Esophagus (tissue), 2 donors: ENCODE data around the gene CSNK1G1. TPM values are rescaled to one million over a fixed set of nuclear protein-coding genes. Genes with fewer than 3 reads are reported as not detected.
A peak's percentile ranks its signal among the peaks of the same experiment; 100 is the strongest.

Experiments
- H3K27ac ChIP-seq, 2 donors: one replicate each; pipeline ENCODE4 v1.5.1; 2013; ENCODE audit warnings: low read depth in 2 of 2, mild to moderate bottlenecking in 2 of 2, inconsistent platforms in 1 of 2, low read length in 1 of 2, moderate library complexity in 1 of 2
- H3K27me3 ChIP-seq, 2 donors: one replicate each; pipeline ENCODE4 v1.6.1; 2013; ENCODE audit warnings: low read length in 2 of 2, control low read depth in 1 of 2, mild to moderate bottlenecking in 1 of 2; ENCODE audit not compliant: insufficient read depth in 2 of 2, control insufficient read depth in 1 of 2
- H3K36me3 ChIP-seq, 2 donors: one replicate each; pipeline ENCODE4 v1.6.1; 2013; ENCODE audit warnings: low read length in 1 of 2; ENCODE audit not compliant: control insufficient read depth in 2 of 2, insufficient read depth in 2 of 2
- H3K4me1 ChIP-seq, 2 donors: one replicate each; pipeline ENCODE4 v1.6.1; 2013; ENCODE audit warnings: low read length in 1 of 2; ENCODE audit not compliant: control insufficient read depth in 2 of 2, insufficient read depth in 2 of 2
- H3K4me3 ChIP-seq, 2 donors: one replicate each; pipeline ENCODE4 v1.5.1; 2013; ENCODE audit warnings: low read length in 2 of 2, mild to moderate bottlenecking in 2 of 2, low read depth in 1 of 2, moderate library complexity in 1 of 2
- H3K9me3 ChIP-seq, 2 donors: one replicate each; pipeline ENCODE4 v1.6.1; 2013; ENCODE audit warnings: mild to moderate bottlenecking in 2 of 2, low read depth in 1 of 2, low read length in 1 of 2, moderate library complexity in 1 of 2; ENCODE audit not compliant: control insufficient read depth in 2 of 2, insufficient read depth in 1 of 2
- whole genome bisulfite sequencing, 2 donors: extraction: QIAGEN DNeasy Blood & Tissue Kit; methylation state at CpG; one replicate each; pipeline ENCODE4 v1.1.7; 2013; 5-methylcytosine and 5-hydroxymethylcytosine counted together
- polyA plus RNA-seq, 2 donors: library from polyadenylated mRNA; stranded (reverse); fragments of 200-250 nt; gene quantifications; one replicate each; pipeline ENCODE4 v1.2.3, GENCODE V29; 2013
- donor health status: healthy with polysubstance abuse.
- donor health status: Bipolar disorder and iron deficiency.

CSNK1G1 gene
- polyA plus RNA-seq, 2 donors = 3.8 to 4.6 TPM

GRCh38 chr15:64251658-64252057 is 104.3 kb downstream of the CSNK1G1 start:
- no peaks in the 10 kb centered on the region for H3K36me3 ChIP-seq
- H3K27me3 ChIP-seq = no peaks in the 10 kb centered on the region
- H3K4me1 ChIP-seq = no peaks in the 10 kb centered on the region
- H3K4me3 ChIP-seq = no peak overlapping the region
- no peaks in the 10 kb centered on the region for H3K9me3 ChIP-seq
- H3K27ac ChIP-seq = no peak overlapping the region

DNA sequence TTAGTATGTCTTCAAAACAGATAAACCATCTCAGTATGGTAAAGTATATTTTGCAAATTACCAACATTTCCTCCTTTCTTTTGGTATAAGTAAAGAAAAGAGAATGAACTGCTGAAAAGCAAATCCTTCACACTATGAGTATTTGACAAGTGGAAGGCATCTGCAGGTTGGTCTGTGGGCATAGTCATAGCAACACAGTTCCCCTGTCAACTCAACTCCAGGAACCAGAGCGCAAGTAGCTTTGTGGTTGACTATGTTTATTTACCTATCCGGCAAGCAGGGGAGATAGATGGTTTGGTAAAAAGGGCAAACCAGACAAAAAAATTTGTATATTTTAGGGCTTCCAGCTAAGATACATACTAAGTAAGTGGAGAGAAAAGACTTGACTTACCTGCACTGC is 104.9 kb downstream of the CSNK1G1 start:
- Histone ChIP-seq H3K9me3 (no peaks in the 10 kb centered on the region), H3K36me3 (no peaks in the 10 kb centered on the region), H3K27ac (no peak overlapping the region), H3K4me1 (no peaks in the 10 kb centered on the region), H3K4me3 (no peak overlapping the region), H3K27me3 (no peaks in the 10 kb centered on the region)
- 71 to 83% methylated on average over 2 of the region's 2 CpGs for WGBS, 2 donors

GRCh38 chr15:64249883-64250575 is 105.9 kb downstream of the CSNK1G1 start:
- Histone ChIP-seq H3K27ac (peak overlapping the region in 1 of 2 donors; percentile 70), H3K9me3 (no peaks in the 10 kb centered on the region), H3K27me3 (no peaks in the 10 kb centered on the region), H3K36me3 (no peaks in the 10 kb centered on the region), H3K4me3 (no peak overlapping the region), H3K4me1 (no peaks in the 10 kb centered on the region)

- no peaks in the 10 kb centered on the region for H3K36me3 ChIP-seq
Observed at GRCh38 chr15:64249406-64249805, 106.6 kb downstream of the CSNK1G1 start.

DNA sequence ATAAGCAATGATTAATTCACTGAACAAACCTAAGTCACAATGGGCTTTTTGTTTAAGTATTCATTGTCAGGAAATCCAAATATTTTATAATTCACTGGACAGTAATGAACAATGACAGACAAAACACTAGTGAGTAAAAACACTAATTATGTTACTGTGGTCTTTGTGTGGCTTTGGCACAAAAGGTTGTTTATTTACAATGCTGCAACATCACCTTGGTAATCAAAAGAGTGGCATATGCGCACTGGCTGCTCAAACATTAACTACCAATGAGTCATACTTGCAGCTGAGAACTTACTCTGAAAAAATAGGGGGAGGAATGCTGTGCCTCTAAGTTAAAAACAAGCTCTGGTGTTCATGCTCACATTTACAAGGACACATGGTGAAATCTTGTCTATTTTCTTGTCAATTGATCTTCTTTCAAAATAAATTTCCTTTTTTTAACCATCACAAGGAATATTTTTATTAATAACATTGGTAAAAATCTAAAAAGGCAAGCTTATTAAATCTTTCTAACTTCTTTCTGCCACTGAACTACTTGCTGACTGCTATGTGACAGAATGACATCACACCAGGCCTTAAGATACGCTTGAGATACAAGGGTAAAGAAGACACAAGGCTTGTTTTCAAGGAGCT is 107.9 kb downstream of the CSNK1G1 start:
- H3K36me3 ChIP-seq = no peaks in the 10 kb centered on the region
- 33 to 47% methylated on average over 2 of the region's 2 CpGs for WGBS, 2 donors
- H3K9me3 ChIP-seq = no peaks in the 10 kb centered on the region
- H3K27ac ChIP-seq = peak overlapping the region in 1 of 2 donors; percentile 72
- H3K4me1 ChIP-seq = no peaks in the 10 kb centered on the region
- no peak overlapping the region for H3K4me3 ChIP-seq
- H3K27me3 ChIP-seq = no peaks in the 10 kb centered on the region

More at GRCh38 chr15:64249406-64249805, 106.6 kb downstream of the CSNK1G1 start:
- Histone ChIP-seq H3K27ac (peak overlapping the region in 1 of 2 donors; percentile 58), H3K4me1 (no peaks in the 10 kb centered on the region), H3K9me3 (no peaks in the 10 kb centered on the region), H3K4me3 (no peak overlapping the region), H3K27me3 (no peaks in the 10 kb centered on the region)
- WGBS, 2 donors = 61 to 73% methylated on average over 3 of the region's 3 CpGs

DNA sequence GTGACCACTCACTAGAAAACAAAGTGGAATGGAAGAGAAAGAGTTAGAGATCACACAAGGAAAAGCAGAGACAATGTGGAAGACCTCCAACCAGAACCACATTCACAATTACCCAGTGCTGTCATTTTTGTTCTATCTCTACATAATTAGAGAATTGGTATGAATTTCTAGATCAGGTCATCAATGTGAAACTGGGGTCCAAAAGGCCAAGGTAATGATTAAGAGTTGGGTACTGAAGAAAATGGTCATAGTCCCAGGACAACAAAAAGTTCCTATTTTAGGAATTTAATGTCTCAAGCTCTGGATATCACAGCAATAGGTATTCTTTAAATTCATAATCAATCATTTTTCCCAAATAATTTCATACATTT is 108.5 kb downstream of the CSNK1G1 start:
- Histone ChIP-seq H3K4me3 (no peak overlapping the region), H3K27ac (no peak overlapping the region), H3K27me3 (no peaks in the 10 kb centered on the region), H3K9me3 (no peaks in the 10 kb centered on the region), H3K4me1 (no peaks in the 10 kb centered on the region), H3K36me3 (no peaks in the 10 kb centered on the region)

- Histone ChIP-seq H3K27me3 (no peaks in the 10 kb centered on the region), H3K36me3 (no peaks in the 10 kb centered on the region), H3K9me3 (no peaks in the 10 kb centered on the region), H3K27ac (no peak overlapping the region), H3K4me3 (no peak overlapping the region), H3K4me1 (no peaks in the 10 kb centered on the region)
- 66 to 77% methylated on average over 9 of the region's 9 CpGs for WGBS, 2 donors
Observed at GRCh38 chr15:64246364-64247189, 109.4 kb downstream of the CSNK1G1 start.

- H3K4me1 ChIP-seq = no peaks in the 10 kb centered on the region
- no peak overlapping the region for H3K4me3 ChIP-seq
- H3K9me3 ChIP-seq = no peaks in the 10 kb centered on the region
- no peaks in the 10 kb centered on the region for H3K27me3 ChIP-seq
- WGBS, 2 donors = 96 to 98% methylated on average over 4 of the region's 4 CpGs
- H3K36me3 ChIP-seq = no peaks in the 10 kb centered on the region
- no peak overlapping the region for H3K27ac ChIP-seq
Observed at GRCh38 chr15:64245405-64245804, 110.6 kb downstream of the CSNK1G1 start.

DNA sequence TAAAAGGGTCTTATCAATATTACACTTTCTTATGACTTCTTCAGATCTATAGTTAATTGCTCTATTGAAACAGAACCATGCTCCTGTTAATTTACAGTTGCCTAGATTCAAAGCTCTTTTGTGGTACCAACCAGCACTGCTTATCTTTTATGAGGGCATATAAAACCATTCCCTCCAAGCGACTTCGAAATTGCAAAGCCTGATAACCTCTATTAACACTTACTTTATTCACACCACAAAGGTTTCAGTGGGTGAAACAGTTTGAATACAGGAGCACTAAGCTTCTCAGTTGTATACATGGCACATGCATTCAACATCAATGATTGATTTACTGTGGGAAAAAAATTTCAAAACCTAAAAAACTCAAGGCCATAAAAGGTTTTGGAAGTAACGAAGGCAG is 118.3 kb downstream of the CSNK1G1 start:
- Histone ChIP-seq H3K27me3 (no peaks in the 10 kb centered on the region), H3K4me1 (no peaks in the 10 kb centered on the region), H3K36me3 (no peaks in the 10 kb centered on the region), H3K27ac (no peak overlapping the region), H3K4me3 (no peak overlapping the region), H3K9me3 (no peaks in the 10 kb centered on the region)
- 78 to 82% methylated on average over 3 of the region's 3 CpGs for WGBS, 2 donors
